ENCODE measurements around the gene ARMH3.

ARMH3 gene

GRCh38 chr10:101827919-101828600 lies 227.9 kb downstream of the ARMH3 start:
- DNase-seq = no peak

GRCh38 chr10:101826852-101827434 lies 229.0 kb downstream of the ARMH3 start:
- no peak for DNase-seq

- no peak for DNase-seq
Observed at GRCh38 chr10:101824736-101825135, 231.2 kb downstream of the ARMH3 start.

GRCh38 chr10:101818872-101819633 lies 236.9 kb downstream of the ARMH3 start:
- DNase-seq = no peak

GRCh38 chr10:101818119-101818871 lies 237.7 kb downstream of the ARMH3 start, which contains the start of gene OGA:
Gene OGA (minus strand): TSS chr10:101818444. CDS start chr10:101818022, 422 bp downstream.
- DNase-seq = peak; percentile 99

- peak; percentile 91 for DNase-seq
Observed at GRCh38 chr10:101817337-101818118, 238.4 kb downstream of the ARMH3 start.

- DNase-seq = no peak
Observed at GRCh38 chr10:101816913-101817336, 239.0 kb downstream of the ARMH3 start.

GRCh38 chr10:101816376-101816775 lies 239.6 kb downstream of the ARMH3 start:
- no peak for DNase-seq

- DNase-seq = no peak
Observed at GRCh38 chr10:101814466-101815071, 241.4 kb downstream of the ARMH3 start.

- DNase-seq = no peak
Observed at GRCh38 chr10:101812606-101813005, 243.4 kb downstream of the ARMH3 start.

GRCh38 chr10:101807158-101807557 lies 248.8 kb downstream of the ARMH3 start:
- no peak for DNase-seq

GRCh38 chr10:101803511-101803910 lies 252.5 kb downstream of the ARMH3 start:
- no peak for DNase-seq

- DNase-seq = no peak
Observed at GRCh38 chr10:101797403-101798059, 258.4 kb downstream of the ARMH3 start.

All from right hindlimb (tissue), 1 donor.